Medulla oblongata (tissue), 1 donor: ENCODE data around the gene ABCA2.
A peak's percentile ranks its signal among the peaks of the same experiment; 100 is the strongest.
"Not testable (repeated sequence)": the region's sequence is repeated elsewhere in the genome, so short reads cannot be mapped to it uniquely, and the experiment has no call there.

Source experiments
- DNase-seq: peaks from one replicate; pipeline ENCODE4 v3.0.0-alpha.2; 2015; ENCODE audit errors: extremely low spot score

Gene ABCA2

GRCh38 chr9:137015976-137016375 lies 12.1 kb downstream of the ABCA2 start:
- DNase-seq, result no peak

GRCh38 chr9:137015540-137015930 lies 12.5 kb downstream of the ABCA2 start:
- DNase-seq, result no peak

- no peak for DNase-seq
Measured at GRCh38 chr9:137014776-137015539, 13.1 kb downstream of the ABCA2 start.

DNA sequence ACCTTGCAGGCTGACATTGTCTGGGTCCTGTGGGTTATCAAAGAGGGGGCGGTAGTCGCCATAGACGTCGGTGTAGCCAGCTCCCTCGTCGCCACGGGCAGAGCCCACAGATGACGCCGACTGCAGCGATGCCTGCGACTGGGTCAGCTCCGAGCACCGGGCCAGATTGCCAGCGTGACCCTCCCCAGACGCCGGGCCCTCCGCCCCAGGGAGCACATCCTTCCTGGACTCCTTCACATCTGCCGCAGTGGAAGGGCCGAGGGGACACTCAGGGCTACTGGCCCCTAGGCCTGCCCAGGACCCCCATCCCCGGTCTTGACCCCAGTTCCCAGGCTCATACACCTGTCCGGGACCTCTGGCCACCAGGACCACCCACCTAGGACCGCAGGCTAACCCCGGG lies 13.9 kb downstream of the ABCA2 start:
- no peak for DNase-seq

DNA sequence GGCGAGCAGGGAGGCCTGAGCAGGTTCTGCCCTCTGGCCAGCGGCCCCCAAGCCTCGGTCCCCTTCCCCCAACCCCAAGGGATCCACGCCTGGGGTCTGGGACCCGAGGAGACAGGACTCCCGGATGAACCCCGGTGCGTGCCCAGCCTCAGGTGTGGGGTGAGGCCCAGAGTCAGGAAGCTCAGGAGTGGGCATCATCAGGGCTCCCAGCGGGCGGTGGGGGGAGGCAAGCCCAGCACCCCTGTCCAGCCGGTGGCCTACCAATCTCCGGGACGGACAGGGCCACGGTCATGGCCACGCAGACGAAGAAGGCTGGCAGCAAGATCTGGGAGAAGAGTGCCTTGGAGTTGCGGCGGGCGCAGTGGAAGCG lies 14.5 kb downstream of the ABCA2 start:
- DNase-seq, result no peak

DNA sequence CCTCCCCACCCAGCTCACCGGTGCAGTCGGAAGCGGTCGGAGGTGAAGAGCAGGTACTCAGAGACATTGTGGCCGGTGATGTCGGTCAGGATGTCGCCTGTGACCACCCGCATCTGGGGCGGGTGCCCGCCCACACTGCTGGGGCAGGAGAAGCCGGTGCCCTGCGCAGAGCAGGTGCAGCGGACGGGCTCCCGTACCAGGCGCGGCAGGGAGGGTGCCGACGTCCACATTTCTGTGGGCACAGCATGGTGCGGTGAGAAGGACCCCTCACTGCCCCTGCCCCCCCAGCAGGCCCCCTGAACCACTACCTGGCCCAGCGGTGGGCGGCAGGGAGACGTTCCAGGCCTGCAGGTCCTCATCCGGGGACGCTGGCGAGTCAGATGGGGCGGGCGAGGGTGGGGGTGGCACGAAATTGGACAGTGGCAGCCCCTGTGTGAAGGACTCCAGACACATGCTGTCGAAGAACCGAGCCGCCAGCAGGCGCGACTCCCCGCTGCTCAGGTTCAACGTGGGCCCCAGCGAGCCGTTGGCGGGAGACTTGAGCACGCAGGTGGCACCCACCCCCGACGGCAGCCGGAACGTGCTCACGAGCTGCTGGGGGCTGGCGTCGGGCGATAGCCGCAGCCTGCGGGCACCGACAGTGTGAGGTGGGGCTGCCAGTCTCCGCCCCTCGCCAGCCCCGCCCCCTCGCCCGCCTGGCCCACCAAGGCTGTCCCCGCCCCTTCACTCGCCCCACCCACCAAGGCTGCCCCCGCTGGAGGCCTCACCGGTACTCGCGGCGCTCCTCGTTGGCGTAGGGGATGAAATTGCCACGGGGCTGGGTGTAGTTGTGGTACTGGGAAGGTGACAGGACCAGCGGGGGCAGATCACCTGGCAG lies 15.1 kb downstream of the ABCA2 start:
- DNase-seq, result no peak

- DNase-seq, result no peak
Measured at GRCh38 chr9:137011907-137012675, 15.9 kb downstream of the ABCA2 start.

GRCh38 chr9:137011156-137011555 lies 16.9 kb downstream of the ABCA2 start:
- no peak for DNase-seq

- no peak for DNase-seq
Measured at GRCh38 chr9:137009938-137010732, 17.9 kb downstream of the ABCA2 start.

- no peak for DNase-seq
Measured at GRCh38 chr9:137009217-137009616, 18.8 kb downstream of the ABCA2 start.

DNA sequence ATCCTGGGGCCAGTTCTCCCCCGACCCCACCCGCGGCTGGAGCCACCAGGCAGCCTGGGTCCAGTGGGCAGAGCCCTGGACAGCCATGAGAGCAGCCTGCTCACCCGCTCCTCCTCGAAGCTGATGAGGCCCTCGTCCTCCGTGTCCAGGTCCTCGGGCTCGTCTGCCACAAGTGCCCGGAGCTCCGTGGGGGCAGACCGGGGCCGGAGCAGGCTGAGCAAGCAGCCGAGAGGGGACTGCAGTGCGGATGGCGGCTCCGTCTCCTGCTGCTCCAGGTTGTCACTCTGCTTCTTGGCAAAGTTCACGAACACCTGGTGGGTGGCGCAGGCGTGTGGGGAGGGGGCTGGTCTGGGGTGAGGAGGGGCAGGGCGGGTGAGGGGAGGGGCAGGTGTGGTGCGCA lies 19.7 kb downstream of the ABCA2 start:
- no peak for DNase-seq

GRCh38 chr9:137007816-137008270 lies 20.2 kb downstream of the ABCA2 start:
- DNase-seq, result no peak

DNA sequence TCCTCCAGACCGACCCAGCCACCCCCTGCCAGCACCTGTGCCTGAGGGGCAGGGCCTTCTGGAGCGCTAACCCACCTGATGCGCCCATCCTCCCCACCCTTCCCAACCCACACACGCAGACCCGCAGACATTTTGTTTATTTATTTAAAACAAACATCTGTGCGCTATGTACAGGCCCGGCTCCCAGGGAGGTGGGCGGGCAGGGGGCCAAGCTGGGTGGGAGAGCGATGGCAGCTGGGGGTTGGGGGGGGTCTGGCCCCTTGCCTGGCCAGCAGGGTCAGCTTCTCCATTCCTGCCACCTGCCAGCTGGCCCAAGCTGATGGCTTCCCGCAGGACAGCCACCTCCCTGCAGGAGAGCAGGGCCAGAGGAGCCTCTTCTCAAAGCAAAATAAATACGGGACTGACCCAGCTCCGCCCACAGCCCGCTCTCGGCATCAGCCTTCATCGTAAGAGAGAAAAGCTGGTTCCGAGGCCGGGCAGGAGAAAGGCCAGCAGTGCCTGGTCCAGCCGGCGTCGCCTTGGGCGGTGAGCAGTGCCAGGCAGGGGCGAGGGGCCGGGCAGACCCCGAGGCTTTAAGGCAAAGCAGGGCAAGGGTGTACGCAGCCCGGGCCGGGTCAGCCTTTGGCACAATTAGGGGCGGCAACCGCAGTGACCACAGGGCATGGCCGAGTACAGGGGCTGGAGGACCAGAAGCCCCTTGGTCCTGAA lies 20.8 kb downstream of the ABCA2 start:
- no peak for DNase-seq

DNA sequence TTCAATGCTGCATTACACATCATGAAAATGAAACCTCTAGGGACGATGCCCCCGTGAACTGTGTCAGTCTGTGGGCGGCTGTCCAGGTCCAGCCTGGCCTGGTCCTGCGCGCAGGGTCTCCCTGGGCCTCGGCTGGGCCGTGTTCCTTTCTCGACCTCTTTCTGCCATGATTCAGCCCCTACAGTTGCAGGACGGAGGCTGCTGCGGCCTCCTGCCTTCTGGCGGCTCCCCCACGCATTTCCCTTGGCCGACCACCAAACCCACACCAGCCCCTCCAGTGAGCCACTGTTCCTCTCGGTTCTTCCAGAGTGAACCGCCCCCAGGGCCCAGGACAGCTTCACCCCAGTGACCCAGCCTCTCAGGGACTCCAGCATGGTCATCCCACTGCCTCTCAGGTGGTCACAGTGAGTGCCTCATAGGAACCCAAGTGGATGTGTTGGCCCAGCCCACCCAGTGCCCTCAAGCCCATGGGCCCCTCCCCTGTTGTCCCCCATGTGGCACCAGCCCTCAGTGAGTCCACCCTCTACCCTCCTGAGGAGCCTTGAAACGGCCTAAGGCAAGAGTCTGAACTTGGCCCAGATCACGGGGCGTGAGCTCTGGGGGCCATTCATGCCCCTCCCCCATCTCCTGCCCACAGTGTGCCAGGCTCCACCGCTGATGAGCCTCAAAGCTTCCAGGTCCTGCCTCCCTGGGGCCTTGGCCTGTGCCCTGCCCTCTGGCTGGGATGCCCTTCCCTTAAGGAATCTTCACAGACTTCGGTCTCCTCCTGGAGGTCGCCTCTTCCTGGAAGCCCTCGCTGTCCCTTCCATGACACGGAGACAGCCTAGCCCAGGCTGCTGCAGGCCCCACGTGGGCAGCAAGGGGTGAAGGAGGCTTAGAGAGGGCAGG lies 21.7 kb downstream of the ABCA2 start:
- peak; percentile 27 for DNase-seq

DNA sequence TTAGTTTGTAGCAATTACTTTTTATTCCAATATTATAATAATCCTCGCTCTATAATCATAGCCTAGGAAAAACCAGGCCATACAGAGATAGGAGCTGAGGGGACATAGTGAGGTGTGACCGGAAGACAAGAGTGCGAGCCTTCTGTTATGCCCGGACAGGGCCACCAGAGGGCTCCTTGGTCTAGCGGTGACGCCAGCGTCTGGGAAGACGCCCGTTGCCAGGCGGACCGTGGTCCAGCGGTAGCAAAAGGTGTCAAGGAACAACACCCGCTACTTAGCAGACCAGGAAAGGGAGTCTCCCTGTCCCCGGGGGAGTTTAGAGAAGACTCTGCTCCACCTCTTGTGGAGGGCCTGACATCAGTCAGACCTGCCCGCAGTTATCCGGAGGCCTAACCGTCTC lies 23.8 kb downstream of the ABCA2 start:
- DNase-seq, result not testable (repeated sequence)

DNA sequence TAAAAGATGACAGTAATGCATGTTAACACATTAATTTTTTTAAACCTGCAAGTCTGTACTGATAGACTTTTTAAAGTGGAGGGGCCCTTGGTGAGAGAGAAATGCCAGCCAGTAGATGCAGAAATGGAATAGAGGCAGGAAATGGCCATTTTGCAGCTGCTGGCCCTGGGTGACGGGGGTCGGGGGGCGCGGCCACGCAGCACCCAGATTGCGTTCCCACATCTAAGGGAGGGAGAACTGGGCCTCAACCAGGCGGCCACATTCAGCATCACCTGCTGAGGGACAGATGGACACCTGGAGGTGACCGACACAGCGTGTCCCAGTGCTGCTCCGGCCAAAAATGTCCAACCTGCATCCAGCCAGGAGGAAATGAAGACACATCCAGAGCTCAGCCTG lies 25.4 kb downstream of the ABCA2 start:
- no peak for DNase-seq

GRCh38 chr9:137001857-137002645 lies 26.0 kb downstream of the ABCA2 start:
- DNase-seq, result no peak

DNA sequence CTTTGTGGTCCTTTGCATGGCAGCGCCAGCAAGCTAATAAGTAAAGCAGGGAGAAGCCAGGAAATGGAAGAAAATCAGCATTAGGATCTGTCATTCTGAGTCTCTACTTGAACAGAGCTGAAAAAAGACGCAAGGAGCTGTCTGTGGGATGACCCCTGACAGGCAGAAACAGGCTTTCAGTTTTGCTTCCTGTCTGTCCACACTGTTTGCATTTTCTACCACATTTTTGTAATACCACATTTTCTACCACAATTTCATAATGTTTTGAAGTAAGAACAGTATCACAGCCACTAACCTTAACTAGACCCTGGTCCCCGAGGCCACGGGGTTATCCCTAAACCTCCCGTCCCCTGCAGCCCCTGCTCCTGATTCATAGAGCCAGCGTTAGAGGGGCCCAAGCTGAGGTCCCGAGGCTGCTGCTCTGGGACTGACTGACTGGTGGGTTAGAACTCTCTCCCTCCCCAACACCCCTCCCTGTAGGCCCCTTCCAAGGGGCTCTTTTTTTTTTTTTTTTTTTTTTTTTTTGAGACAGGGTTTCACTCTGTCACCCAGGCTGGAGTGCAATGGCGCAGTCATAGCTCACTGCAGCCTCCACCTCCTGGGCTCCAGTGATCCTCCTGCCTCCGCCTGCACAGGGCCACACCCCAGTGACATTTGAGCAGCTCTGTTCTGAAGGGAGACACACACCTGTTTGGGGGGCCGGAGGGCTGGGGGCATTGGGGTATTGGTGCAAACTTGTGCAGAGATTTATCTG lies 27.7 kb downstream of the ABCA2 start:
- peak; percentile 24 for DNase-seq
